Left lobe of liver (tissue), 2 donors: ENCODE results near the gene DNASE1. TPM values are rescaled to one million over a fixed set of nuclear protein-coding genes. Genes with fewer than 3 reads are reported as not detected.
"Not testable (repeated sequence)": the region's sequence is repeated elsewhere in the genome, so short reads cannot be mapped to it uniquely, and the experiment has no call there.

Experiments used
- ATAC-seq: fragments of 200-7000 bp; cut with Tn5 transposase; one replicate; pipeline ENCODE4 v1.9.1; 2020; ENCODE audit warnings: mild to moderate bottlenecking, moderate library complexity
- DNase-seq: peaks from one replicate; pipeline ENCODE4 v3.0.0-alpha.2; 2020; ENCODE audit warnings: low spot score
- total RNA-seq: library from RNA; stranded (reverse); gene quantifications from one replicate; pipeline ENCODE4 v1.2.1, GENCODE V29; 2021
- donor health status: DM: no; HTN: no; CAD: no; lungs with moderate emphysema.
- donor health status: DM: no; HTN: yes; CAD: no.

The DNASE1 gene
- total RNA-seq, 1 donor from 2014 or later, result 4.6 TPM

DNA sequence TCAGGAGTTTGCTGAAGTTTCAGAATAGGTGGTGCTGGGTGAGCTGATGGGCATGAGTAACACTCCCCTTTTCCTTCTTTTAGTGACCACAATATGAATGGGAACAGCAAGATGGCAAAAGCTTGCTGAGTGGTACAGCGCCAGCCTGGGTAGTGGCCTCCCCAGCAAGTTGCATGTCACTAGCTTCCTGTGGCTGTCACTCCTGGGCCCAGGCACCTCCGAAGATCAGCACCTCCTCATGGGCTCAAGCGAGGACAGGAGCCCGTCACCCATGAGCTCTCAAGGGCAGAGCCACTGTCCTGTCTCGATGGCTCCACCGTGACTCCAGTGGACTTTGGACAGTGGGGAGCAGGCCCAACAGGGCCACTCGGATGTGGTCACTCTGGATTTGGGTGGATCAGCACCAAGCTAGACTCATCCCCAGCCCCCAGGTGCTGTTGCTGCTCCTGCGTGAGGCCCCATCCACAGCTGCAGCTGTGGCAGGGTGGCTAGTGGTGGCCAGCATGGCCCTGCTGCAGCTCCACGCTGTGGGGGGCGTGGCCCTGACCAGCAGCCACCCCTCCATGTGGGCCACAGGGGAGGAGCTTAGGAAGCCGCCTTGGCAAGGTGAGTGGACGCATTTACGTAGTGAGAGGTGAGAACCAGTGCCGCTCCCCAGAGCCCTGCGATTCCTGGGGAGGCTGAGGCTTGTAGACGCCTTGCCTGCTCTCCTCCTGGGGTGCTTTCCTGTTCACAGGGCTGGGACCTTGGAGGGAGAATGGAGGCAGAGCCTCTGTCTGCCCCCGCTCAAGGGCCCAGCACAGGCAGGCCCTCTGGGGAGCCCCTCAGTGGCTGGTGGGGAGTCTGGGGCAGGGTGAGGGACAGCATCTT lies 13.6 kb upstream of the DNASE1 start:
- DNase-seq, result peak; percentile 39

DNA sequence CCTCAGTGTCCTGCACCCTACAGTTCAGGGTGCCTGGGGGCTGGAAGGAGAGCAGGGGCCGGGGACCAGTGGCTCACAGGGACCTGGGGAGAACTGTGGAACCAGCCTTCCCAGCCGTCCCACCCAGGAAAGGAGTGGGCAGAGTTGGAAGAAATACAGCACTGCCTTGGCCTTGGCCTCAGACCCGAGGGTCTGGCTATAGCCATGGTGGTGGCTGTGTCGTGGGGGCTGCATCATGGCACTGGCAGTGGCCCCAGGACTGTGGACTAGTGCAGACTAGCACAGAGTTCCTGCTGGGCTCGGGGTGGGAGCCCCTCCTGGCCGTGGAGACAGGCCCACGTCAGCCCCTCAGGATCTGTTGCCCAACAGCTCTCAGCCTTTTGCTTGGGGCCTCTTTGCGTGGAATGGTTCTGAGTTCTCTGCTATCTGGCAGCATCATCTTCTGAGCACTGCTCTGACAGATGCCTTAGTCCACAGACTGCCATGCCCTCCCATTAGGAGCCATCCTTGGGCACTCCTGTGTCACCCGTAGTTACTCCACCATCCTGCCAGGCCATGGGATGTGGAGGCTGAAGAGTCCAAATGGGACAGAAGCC lies 12.6 kb upstream of the DNASE1 start:
- DNase-seq, result peak; percentile 41
- ATAC-seq, result no peak

More for the DNA sequence above, 13.6 kb upstream of the DNASE1 start:
- ATAC-seq, result no peak

DNA sequence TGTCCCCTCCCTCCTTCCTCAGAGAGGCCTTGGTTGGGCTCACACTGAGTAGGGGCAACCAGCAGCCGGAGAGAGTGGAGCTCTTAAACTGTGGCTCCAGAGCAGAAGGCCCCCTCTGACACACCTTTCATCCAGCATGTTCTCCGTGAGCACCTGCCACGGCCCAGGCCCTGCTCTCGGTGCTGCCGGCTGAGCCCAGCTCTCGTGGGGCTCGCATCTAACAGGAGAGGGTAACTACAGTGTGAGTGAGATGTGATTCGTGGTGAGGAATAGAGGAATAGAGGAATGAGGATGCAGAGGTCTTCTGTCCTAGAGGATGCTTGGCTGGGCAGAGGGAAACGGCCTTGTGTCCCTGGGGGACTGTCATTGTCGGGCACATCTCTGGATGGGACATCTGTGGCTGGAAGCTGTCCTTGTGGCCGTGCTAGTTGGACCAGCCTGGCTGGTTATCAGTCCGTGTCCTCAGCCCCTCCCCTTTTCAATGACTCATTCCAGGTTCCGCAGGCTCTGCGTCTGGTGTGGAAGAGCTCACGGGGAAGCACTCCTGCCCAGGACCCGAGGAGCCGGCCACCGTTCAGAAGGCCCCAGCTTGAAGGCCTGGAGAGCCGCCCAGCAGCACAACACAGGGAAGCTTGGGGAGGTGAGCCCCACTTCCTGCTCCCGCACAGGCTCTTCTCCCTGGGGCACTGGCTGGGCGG lies 11.9 kb upstream of the DNASE1 start:
- peak; percentile 36 for DNase-seq
- ATAC-seq, result no peak

DNA sequence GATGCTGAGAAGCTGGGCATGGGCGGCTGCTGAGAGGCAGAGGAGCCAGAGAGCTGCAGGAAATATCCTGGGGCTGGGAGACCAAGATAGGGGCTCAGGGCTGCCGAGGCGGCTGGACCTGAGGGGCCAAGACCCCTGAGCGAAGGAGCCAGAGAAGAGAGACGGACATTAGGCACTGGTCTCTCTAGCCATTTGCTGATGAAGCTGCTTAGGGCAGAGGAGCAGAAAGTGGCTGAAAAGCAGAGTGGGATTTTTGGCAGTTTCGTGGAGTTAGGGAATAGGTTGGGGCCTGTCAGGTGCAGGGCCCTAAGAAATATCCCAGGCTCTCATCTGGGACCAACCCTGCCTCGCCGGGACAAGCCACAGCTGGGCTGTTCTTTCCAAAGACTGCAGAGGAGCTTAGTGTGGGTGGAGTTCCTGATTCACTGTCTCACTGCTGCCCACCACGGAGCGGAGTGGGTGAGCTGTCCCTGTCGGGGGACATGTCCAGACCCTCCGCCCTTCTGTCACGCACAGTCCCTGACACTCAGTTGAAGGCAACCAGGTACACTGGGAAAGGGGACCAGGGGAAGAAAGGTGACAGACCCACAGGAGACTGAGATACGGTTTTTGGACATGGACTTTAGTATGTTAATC lies 11.3 kb upstream of the DNASE1 start:
- DNase-seq, result peak; percentile 35

DNA sequence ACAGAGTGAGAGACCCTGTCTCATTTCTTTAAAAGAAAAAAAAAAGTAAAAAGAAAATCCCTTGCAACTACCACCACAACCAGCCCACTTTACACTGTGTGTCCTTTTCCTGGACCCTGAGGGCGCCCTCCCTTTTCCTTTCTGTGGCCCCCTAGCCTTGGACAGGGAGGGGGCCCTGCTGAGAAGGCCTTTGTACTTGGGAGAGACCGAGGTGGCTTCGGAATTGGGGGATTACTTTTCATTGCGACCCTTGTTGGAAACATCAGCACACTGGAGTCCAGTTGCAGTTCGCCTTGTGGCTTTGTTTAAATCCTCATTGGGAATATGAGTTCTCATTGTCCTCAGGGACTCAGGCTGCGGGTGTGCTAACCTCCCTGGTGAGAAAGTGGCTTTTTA lies 9.4 kb upstream of the DNASE1 start:
- DNase-seq (peak; percentile 7), ATAC-seq (no peak)

More for the DNA sequence above, 11.3 kb upstream of the DNASE1 start:
- ATAC-seq, result no peak

DNA sequence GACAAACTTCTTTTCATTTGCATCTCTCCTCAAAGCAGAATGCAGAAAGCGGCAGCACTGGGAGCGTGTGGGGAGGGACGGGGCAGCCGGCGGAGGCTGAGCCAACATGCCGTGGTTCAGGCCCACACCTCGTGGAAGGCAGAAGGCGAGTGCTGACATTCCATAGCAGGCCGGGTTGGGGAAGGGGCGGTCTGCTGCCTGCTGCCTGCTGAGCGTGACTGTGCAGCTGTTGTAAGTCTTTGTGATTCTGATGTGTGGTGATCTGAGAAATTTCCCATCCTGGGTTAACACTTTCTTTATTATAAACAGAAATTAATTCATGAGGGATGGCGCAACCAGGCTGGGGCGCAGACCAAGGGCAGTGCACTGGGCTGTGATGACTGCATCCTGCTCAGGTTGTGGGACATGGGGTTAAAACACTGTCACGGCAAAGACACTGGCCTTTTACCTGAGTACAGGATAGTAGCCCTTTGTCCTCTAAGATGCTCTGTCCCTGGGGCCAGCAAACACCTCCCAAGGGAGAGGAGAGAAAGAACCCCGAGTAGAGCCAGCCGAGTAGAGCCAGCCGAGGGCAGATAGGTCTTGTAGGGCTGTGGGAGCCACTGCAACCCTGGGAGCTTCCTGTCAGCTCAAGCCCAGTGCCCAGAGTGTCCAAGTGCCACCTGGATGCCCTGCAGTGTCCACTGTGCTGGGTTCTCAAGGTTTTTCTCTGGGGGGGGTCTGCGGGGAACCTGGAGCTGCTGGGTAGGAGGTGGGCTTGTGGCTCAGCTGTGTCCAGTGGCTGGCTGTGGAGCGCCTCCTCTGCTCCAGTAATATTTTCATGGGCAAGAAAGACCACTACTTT lies 8.8 kb upstream of the DNASE1 start:
- ATAC-seq (peak; percentile 34), DNase-seq (peak; percentile 44)

DNA sequence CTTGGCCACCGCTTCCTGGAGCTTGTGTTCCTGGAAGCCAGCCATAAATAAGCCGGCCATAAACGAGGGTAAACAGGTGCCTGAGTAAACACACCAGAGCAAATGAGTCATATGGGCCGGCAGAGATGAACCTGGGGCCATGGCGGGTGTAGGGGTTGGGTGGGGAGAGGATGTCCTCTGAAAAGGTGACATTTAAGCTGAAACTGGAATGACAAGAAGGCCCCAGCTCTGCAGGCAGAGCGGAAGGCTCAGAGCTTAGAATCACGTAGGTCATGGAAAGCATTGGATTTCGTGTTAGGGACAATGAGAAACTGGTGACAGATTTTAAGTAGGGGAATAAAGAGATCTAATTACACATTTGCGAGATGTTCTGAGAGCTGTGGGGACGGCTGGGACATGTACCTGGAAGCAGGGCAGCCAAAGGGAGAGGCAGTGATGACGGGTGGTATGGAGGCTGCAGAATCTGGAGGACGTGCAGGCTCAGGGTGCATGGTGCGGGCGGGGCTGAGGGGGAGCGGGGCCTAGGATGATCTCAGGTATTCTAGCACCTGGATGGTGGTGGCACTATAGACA lies 8.1 kb upstream of the DNASE1 start:
- ATAC-seq (peak; percentile 58), DNase-seq (peak; percentile 26)

DNA sequence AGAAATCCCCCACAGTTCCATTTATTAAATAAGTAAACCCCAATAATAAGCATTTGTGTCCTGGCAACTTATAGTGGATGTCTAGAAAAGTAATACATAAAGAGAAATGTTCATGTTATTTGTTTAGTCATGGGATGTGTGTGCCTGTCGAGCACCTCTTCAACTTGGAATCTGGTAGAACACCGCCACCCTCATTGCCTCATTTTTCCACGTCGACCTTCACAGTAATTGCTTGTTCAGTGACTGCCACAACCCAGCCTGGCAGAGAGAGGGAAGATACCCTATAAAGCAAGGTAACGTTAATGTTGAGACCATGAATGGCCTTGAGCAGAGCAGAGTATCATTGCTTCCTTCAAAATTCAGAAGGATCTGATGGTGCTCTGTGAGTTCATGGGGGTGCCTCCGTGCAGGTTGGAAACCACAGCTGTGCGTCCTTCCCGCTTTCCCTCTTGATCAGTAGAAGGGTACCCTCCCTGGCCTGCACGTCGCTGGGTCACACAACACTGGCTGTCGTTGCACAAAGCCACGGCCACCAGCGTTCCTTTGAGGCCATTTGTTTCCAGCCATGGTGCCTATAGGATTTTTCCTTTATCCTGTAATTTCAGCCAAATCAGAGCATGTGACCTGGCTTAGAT lies 3.7 kb upstream of the DNASE1 start:
- DNase-seq, result peak; percentile 36
- no peak for ATAC-seq

DNA sequence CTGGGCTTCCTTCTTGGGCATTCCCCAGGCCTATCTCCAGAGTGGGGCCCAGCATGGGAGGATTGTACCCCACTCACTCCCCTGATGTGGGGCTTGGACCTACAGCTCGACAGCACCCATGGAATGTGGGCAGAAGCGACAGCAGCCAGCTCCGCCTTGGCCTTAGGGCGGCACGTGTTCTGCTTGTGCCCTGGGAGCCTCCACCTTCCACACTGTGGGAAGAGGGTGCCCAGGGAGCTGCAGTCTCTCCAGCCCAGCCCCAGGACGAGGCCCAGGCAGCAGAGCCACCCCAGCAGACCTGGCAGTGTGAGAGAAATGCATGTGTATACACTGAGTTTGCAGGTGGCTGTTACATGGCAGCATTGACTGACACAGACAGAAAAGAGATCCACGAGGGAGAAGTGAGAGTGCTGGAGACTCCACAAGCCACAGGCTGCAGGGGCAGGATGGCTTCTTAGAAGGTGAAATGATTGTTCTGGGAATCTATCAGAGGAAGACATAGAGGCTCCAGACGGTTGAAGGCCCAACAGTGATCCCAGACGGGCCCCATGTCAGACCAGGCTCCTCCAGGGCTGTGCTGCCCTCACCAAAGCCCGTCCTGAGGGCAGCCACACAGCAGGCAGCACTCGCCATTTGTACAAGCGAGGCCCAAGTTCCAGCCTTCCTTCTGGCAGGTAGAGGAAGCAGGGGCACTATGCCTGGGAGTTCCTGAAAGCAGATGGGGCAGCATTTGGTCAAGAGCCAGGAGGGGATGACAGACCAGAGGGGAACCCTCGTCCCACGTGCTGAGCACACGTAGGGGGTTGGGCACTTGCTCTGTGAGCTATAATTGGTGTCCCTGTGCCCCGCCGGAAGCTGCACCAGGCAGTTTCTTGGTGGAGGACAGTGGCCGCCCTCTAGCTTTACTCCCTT lies 2.8 kb upstream of the DNASE1 start:
- ATAC-seq (no peak), DNase-seq (peak; percentile 40)

DNA sequence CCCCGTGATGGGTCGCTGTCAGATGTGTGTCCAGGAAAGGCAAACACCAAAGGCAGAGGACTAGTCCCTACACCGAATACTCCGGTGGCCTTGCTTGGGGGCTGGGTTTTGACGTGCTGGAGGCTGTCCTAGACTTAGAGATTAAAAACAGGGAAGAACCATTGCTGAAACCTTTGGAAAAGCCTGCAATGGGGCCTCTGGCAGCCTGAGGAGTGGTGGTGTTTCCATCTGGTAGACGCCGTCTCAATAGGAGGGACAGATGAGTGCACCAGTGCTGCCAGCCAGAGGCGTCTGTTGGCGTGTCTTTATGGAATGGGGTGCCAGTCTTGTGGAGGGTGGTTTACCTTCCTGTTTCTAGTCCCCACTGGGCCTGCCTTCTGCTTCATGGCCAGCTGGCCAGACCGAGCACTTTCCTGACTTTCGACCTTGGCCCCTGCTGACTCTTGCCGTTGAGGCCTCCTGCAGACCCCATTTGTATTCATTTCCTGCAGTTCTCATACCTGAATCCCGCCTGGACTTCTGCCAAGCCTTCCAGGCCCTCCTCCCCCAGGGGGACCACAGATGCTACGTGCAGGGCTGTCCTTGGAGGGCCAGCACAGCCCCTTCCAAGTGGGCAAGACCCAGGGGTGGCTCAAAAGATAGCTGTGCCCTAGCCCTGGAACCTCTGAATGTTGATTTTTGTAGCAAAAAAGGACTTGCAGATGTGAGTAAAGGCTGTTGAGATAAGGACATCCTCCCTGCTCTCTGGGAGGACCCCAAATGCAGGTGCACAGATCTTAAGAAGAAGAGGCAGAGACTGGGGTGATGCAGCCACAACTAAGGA lies 1.9 kb upstream of the DNASE1 start:
- no peak for ATAC-seq
- peak; percentile 44 for DNase-seq

DNA sequence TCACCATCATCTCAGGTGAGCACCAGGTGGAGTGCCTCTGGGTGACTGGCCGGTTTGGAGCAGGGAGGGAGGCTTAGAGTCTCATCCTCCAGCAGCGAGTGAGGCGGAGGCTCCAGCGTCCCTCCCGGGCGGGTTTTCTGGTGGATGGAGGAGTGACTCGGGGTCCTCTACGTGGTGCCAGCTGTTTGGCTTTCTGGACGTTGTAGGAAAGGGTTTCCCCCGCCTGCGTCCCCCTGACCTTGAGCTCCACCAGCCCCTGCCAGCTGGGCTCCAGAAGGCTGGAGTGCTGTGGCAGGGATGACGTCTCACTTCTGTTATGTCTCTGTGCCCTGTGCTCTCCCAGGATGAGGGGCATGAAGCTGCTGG lies 522 bp downstream of the DNASE1 start:
- ATAC-seq (no peak), DNase-seq (peak; percentile 41)

DNA sequence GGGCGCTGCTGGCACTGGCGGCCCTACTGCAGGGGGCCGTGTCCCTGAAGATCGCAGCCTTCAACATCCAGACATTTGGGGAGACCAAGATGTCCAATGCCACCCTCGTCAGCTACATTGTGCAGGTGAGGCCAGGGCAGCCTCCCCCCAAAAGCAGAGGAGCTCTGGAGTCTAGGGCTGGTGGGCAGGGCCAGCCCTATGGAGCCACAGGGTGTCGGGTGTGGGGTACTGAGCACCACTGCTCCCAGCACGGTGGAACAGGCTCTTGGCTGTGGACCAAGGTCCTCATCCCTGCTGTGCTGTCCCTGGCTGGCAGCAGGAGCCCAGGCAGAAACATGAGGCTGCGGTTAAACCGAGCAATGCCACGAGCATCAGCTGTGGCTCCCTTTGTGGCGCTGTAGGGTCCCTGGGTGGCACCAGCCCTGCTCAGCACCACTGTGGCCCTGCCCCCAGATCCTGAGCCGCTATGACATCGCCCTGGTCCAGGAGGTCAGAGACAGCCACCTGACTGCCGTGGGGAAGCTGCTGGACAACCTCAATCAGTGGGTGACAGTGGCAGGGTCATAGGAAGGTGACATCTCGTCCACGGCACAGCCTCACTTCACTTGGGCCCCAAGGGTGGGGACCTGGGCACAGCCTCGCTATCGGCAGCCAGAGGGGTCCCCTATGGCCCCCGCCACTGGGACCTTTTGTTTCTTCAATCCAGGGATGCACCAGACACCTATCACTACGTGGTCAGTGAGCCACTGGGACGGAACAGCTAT lies 1.1 kb downstream of the DNASE1 start:
- ATAC-seq (peak; percentile 16), DNase-seq (peak; percentile 44)

DNA sequence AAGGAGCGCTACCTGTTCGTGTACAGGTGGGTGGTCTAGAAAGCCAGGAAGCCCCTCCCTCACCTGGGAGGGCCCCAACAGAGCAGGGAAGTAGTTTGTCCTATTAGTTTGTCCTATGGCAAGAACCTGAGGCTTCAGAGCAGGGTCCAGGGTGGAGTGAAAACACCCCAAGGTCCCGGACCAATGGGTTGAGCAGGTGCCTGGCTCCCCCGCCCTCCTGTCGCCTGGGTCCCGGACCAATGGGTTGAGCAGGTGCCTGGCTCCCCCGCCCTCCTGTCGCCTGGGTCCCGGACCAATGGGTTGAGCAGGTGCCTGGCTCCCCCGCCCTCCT lies 1.6 kb downstream of the DNASE1 start:
- not testable (repeated sequence) for DNase-seq, ATAC-seq

DNA sequence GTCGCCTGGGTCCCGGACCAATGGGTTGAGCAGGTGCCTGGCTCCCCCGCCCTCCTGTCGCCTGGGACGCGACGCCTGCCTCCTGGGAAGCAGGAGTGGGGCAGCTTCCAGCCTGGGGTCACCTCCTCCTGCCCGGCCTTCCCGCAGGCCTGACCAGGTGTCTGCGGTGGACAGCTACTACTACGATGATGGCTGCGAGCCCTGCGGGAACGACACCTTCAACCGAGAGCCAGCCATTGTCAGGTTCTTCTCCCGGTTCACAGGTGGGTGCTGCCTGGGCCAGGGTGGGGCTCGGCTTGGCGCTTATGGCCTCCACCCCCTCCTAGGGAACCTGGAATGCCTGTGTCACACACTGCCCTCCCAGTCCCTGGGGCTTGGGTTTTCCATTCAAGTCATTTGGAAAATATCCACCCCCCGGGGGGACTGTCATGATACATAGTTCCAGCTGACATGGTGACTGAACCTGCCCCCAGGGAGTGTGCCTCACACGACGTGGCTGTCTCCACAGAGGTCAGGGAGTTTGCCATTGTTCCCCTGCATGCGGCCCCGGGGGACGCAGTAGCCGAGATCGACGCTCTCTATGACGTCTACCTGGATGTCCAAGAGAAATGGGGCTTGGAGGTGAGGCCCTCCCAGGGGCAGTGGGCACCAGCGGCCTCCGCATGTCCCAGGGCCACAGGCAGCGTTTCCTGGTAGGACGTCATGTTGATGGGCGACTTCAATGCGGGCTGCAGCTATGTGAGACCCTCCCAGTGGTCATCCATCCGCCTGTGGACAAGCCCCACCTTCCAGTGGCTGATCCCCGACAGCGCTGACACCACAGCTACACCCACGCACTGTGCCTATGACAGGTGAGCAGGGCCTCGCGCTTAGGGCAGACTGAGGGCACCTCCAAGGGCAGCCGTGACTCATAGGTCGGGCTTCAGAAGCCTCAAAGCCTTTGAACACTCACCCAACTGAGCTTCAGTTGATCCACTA lies 2.3 kb downstream of the DNASE1 start:
- DNase-seq (peak; percentile 42), ATAC-seq (no peak)

DNA sequence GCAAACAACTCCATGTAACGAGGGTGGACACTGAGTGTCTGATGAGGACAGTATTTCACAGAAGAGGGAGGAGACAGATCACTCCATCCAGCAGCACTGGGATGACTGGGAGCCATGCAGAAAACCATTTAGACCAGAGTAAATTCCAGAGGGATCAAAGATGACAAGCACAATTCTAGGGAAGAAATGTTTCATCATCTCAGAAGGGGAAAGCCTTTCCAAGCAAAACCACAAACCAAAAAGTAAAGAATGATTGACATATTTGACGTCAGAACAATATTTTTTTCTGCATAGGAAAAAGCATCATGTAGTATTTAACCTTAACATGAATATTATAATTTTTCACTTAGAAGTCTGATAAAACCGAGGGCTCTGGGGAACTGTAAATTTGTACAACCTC lies 4.8 kb downstream of the DNASE1 start:
- ATAC-seq (no peak), DNase-seq (no peak)

DNA sequence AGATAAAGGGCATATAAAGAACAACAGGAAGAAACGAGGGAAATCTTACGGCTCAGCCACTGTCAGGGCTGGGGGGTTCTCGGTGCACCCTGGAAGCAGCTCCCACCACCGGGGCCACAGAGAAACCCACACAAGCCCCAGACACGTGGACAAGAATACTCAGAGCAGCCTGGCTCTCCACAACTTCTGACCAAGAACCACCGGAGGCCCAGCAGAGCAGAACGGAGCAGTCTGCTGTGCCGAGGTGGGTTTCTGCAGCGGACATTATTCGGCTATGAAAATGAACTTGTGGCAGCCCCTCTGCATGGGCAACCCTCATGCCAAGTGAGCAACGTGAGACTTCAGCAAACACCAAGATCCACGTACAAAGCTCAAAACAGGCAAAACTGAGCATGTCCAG lies 6.8 kb downstream of the DNASE1 start:
- ATAC-seq, result no peak
- no peak for DNase-seq
